Kidney (tissue), 14 donors: ENCODE results near the gene CTNND2. TPM values are rescaled to one million over a fixed set of nuclear protein-coding genes. Genes with fewer than 3 reads are reported as not detected.

Experiments
- DNase-seq, 5 donors: peaks; one replicate each; pipeline ENCODE4 v3.0.0-alpha.2; 2013 to 2020
- FAIRE-seq: peaks from 2 replicates; lab custom pipeline; 2012; peaks lifted over from hg19 to GRCh38; lab: Jason Lieb, UNC
- H3K27ac ChIP-seq, 2 donors: one replicate each; pipeline ENCODE4 v1.7.0; 2013; ENCODE audit warnings: low read depth in 2 of 2, low read length in 2 of 2, inconsistent platforms in 1 of 2
- H3K27me3 ChIP-seq: one replicate; pipeline ENCODE4 v1.7.1; 2013; ENCODE audit warnings: low read length, inconsistent platforms; ENCODE audit not compliant: control insufficient read depth, insufficient read depth
- H3K36me3 ChIP-seq, 3 donors: one replicate each; pipeline versions ENCODE4 v1.7.0 to v1.7.1; 2013; ENCODE audit warnings: low read length in 3 of 3, control low read depth in 1 of 3, inconsistent platforms in 1 of 3; ENCODE audit not compliant: insufficient read depth in 3 of 3, control insufficient read depth in 2 of 3
- H3K4me1 ChIP-seq, 3 donors: one replicate each; pipeline versions ENCODE4 v1.7.0 to v1.7.1; 2013; ENCODE audit warnings: low read length in 3 of 3, inconsistent platforms in 1 of 3, low read depth in 1 of 3; ENCODE audit not compliant: control insufficient read depth in 2 of 3, insufficient read depth in 2 of 3
- H3K4me3 ChIP-seq, 3 donors: one replicate each; pipeline versions ENCODE4 v1.7.0 to v1.8.1; 2013; ENCODE audit warnings: low read length in 3 of 3, control low read depth in 1 of 3, inconsistent platforms in 1 of 3
- H3K9ac ChIP-seq, 3 donors: one replicate each; pipeline versions ENCODE4 v1.7.0 to v1.7.1; 2013; ENCODE audit warnings: low read length in 3 of 3, control low read depth in 1 of 3, inconsistent platforms in 1 of 3
- H3K9me3 ChIP-seq, 3 donors: one replicate each; pipeline versions ENCODE4 v1.7.0 to v1.7.1; 2013; ENCODE audit warnings: low read length in 3 of 3, control low read depth in 1 of 3, inconsistent platforms in 1 of 3; ENCODE audit not compliant: control insufficient read depth in 2 of 3, insufficient read depth in 1 of 3
- intact Hi-C: fragments of 100-400 bp; cut with DNase I; formaldehyde crosslinking; loops from one replicate; pipeline ENCODE4 v1.11.1; 2022
- polyA plus RNA-seq: library from polyadenylated mRNA; stranded (reverse); fragments of 350-450 nt; fragmentation: Illumina TruSeq; extraction: RNeasy Lipid Tissue Mini Kit (QIAGEN cat#74804); gene quantifications from one replicate; pipeline ENCODE4 v1.2.3, GENCODE V29; 2014; ENCODE audit warnings: low read depth, low replicate concordance; ENCODE audit not compliant: insufficient read depth
- total RNA-seq: library from RNA; stranded (reverse); fragmentation: NEBNext Ultra II Directional; extraction: Animal tissue kit (Norgen Biotek cat#: 25700); gene quantifications from one replicate; pipeline ENCODE4 v1.2.1, GENCODE V29; 2021
- TF ChIP-seq, protein P1 (sequence below): IDR thresholded peaks from 3 replicates; pipeline ENCODE4 v1.5.1; 2012; ENCODE audit warnings: mild to moderate bottlenecking, moderate library complexity, borderline replicate concordance; ENCODE audit not compliant: insufficient read depth; ENCODE audit errors: extremely low read depth
- donor health status: control.
- donor health status: control.
- donor health status: control.
- donor health status: control.
- donor health status: control.
- donor health status: DM: yes; HTN: yes; CAD: no.
- donor health status: Normal renal cell carcinoma (clear cell type).

The CTNND2 gene
- total and polyA plus RNA-seq, 2 donors from 2014 or later: 0.15 to 0.79 TPM

DNA sequence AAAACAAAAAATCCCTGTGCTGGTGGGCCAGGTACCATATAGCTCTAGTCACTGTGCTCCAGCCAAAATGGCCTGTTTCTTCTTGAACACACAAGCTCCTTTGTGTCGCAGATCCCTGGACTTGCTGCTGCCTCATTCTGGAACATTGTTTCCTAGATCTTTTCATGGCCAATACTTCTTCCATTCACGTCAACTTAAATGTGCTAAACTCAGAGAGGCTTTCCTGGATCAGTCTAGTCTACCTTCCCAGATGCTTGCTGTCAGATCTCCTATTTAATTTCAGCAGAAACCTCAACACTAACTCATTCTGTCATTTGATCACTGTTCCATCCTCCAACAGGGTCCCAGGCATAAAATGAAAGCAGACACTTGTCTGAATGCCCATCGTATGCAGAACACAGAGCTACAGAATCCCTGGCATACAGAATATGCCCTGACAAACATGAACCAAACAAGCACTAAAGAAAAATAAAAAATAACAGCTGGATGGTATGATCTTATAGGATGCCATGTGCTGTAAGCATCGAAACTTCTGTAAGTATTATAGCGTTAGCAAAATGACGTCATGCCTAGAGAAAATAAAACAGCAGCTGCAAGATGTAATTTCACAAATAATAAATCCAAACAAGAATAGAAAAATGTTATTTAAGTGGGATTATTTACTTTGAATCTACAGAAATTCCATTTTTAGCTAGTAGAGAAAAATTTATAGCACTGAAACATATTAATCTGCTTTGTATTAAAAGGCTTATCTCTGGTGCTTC lies 739.5 kb downstream of the CTNND2 start:
- Histone ChIP-seq H3K36me3 (no peaks in the 10 kb centered on the region), H3K27me3 (no peaks in the 10 kb centered on the region), H3K9me3 (no peaks in the 10 kb centered on the region), H3K4me1 (no peaks in the 10 kb centered on the region), H3K4me3 (no peak overlapping the region), H3K27ac (no peak overlapping the region), H3K9ac (no peak overlapping the region)
- TF ChIP-seq, protein P1, sequence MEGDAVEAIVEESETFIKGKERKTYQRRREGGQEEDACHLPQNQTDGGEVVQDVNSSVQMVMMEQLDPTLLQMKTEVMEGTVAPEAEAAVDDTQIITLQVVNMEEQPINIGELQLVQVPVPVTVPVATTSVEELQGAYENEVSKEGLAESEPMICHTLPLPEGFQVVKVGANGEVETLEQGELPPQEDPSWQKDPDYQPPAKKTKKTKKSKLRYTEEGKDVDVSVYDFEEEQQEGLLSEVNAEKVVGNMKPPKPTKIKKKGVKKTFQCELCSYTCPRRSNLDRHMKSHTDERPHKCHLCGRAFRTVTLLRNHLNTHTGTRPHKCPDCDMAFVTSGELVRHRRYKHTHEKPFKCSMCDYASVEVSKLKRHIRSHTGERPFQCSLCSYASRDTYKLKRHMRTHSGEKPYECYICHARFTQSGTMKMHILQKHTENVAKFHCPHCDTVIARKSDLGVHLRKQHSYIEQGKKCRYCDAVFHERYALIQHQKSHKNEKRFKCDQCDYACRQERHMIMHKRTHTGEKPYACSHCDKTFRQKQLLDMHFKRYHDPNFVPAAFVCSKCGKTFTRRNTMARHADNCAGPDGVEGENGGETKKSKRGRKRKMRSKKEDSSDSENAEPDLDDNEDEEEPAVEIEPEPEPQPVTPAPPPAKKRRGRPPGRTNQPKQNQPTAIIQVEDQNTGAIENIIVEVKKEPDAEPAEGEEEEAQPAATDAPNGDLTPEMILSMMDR: no peak
- FAIRE-seq (no peak), DNase-seq (peak in 2 of 5 donors; percentile 37 to 56)
- intact Hi-C loops: no loop called here

DNA sequence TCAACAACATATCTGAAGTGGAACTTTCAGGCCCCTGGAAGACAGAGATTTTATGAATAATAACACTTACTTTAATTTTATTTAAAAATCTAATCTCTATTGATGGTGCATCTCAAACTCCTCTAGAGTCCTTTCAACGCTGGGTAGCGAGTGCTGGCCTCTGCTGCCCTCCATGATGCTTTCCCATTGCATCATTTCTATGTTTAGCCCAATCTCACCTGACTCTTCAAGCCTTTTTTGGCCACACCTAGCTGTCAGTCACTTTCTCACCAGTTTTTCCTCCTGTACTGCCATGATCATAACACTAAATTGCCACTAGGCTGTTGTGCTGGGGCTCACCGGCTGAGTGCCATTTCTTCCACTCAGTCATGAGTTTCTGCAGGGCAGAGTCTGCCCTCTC lies 747.1 kb downstream of the CTNND2 start:
- no peaks in the 10 kb centered on the region for H3K9me3 ChIP-seq
- intact Hi-C loops: no loop called here
- TF ChIP-seq, protein P1: no peak
- no peaks in the 10 kb centered on the region for H3K36me3 ChIP-seq
- H3K27ac ChIP-seq: no peak overlapping the region
- no peak overlapping the region for H3K9ac ChIP-seq
- no peak for DNase-seq
- no peaks in the 10 kb centered on the region for H3K27me3 ChIP-seq
- FAIRE-seq: no peak
- no peaks in the 10 kb centered on the region for H3K4me1 ChIP-seq
- H3K4me3 ChIP-seq: no peak overlapping the region

- DNase-seq (no peak), FAIRE-seq (no peak)
- TF ChIP-seq, protein P1: no peak
Observed at GRCh38 chr5:11153670-11154382, 750.4 kb downstream of the CTNND2 start.

More at GRCh38 chr5:11153670-11154382, 750.4 kb downstream of the CTNND2 start:
- intact Hi-C loops: no loop called here
- no peaks in the 10 kb centered on the region for H3K9me3 ChIP-seq
- H3K4me1 ChIP-seq: no peaks in the 10 kb centered on the region
- H3K9ac ChIP-seq: no peak overlapping the region
- H3K36me3 ChIP-seq: no peaks in the 10 kb centered on the region
- H3K4me3 ChIP-seq: no peak overlapping the region
- H3K27me3 ChIP-seq: no peaks in the 10 kb centered on the region
- H3K27ac ChIP-seq: no peak overlapping the region
